Body of pancreas (tissue), 4 donors: Measurements from ENCODE around the gene APOL1.

Experiments
- POLR2A ChIP-seq, 3 donors: fragments of 450-650 bp; IDR thresholded peaks; one replicate each; pipeline ENCODE4 v1.6.1; 2016; ENCODE audit warnings: antibody characterized with exemption in 3 of 3, mild to moderate bottlenecking in 2 of 3
- TF ChIP-seq, protein P1 (sequence below), 7 experiments: fragments of 450-650 bp in 4 of 7; fragments of 200-600 bp in 3 of 7; sonication (generic) in 3 of 7; IDR thresholded peaks; one replicate each; pipeline ENCODE4 v1.5.1; 2016 to 2019; ENCODE audit warnings: antibody characterized with exemption in 7 of 7

DNA sequence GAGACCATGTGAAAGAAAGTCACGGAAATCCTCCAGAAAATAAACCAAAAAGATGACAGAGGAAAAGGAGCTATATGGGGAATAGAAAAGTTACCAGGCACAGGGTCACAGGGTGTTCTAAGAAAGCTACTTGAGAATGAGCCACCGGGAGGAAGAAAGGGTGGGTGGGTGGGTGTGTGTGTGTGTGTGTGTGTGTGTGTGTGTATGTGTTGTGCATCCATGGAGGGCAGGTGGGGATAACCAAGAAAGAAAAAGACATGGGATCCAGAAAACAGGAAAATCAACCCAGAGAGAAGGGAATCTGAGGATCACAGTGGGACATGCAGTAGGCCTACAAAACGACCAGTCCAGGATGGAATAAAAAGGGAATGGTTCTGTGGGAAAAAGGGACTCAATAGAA is 17.3 kb upstream of the APOL1 start:
- TF ChIP-seq, protein P1, sequence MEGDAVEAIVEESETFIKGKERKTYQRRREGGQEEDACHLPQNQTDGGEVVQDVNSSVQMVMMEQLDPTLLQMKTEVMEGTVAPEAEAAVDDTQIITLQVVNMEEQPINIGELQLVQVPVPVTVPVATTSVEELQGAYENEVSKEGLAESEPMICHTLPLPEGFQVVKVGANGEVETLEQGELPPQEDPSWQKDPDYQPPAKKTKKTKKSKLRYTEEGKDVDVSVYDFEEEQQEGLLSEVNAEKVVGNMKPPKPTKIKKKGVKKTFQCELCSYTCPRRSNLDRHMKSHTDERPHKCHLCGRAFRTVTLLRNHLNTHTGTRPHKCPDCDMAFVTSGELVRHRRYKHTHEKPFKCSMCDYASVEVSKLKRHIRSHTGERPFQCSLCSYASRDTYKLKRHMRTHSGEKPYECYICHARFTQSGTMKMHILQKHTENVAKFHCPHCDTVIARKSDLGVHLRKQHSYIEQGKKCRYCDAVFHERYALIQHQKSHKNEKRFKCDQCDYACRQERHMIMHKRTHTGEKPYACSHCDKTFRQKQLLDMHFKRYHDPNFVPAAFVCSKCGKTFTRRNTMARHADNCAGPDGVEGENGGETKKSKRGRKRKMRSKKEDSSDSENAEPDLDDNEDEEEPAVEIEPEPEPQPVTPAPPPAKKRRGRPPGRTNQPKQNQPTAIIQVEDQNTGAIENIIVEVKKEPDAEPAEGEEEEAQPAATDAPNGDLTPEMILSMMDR (IDR thresholded peaks at IDR 0.05), result no peak
- TF ChIP-seq POLR2A (IDR thresholded peaks at IDR 0.05), result no peak
